Osteocyte (in vitro differentiated cells): ENCODE results near the gene TAS2R41. TPM values are rescaled to one million over a fixed set of nuclear protein-coding genes. Genes with fewer than 3 reads are reported as not detected.

Source experiments
- DNase-seq: peaks from one replicate; pipeline ENCODE4 v3.0.0; 2021; ENCODE audit warnings: mixed read lengths; ENCODE audit not compliant: unreplicated experiment; ENCODE audit errors: extremely low spot score
- H3K27ac Mint-ChIP-seq: one replicate; pipeline ENCODE4 v1.8.0; 2021; ENCODE audit warnings: mild to moderate bottlenecking, mixed read lengths; ENCODE audit not compliant: unreplicated experiment
- H3K27me3 Mint-ChIP-seq: one replicate; pipeline ENCODE4 v1.8.0; 2021; ENCODE audit warnings: mixed read lengths; ENCODE audit not compliant: unreplicated experiment
- H3K36me3 Mint-ChIP-seq: one replicate; pipeline ENCODE4 v1.8.0; 2021; ENCODE audit warnings: mixed read lengths; ENCODE audit not compliant: unreplicated experiment
- H3K4me1 Mint-ChIP-seq: one replicate; pipeline ENCODE4 v1.8.0; 2021; ENCODE audit warnings: mixed read lengths; ENCODE audit not compliant: unreplicated experiment
- H3K4me3 Mint-ChIP-seq: one replicate; pipeline ENCODE4 v1.8.0; 2021; ENCODE audit warnings: mild to moderate bottlenecking, moderate library complexity, mixed read lengths; ENCODE audit not compliant: unreplicated experiment
- H3K9me3 Mint-ChIP-seq: one replicate; pipeline ENCODE4 v1.8.0; 2021; ENCODE audit warnings: mixed read lengths; ENCODE audit not compliant: unreplicated experiment
- total RNA-seq: library from RNA; stranded (reverse); gene quantifications from 2 replicates; pipeline ENCODE4 v1.2.1, GENCODE V29; 2021
- TF ChIP-seq, protein P1 (sequence below): fragments of 200-600 bp; sonication (generic); IDR thresholded peaks from 2 replicates; pipeline ENCODE4 v1.5.0; 2021; ENCODE audit warnings: antibody characterized with exemption, mild to moderate bottlenecking, moderate library complexity

TAS2R41 gene
- total RNA-seq, 1 donor from 2014 or later: not detected

GRCh38 chr7:143449793-143450192 lies 27.9 kb upstream of the TAS2R41 start:
- no peak for DNase-seq
- no peaks in the 10 kb centered on the region for H3K9me3 Mint-ChIP-seq
- no peaks in the 10 kb centered on the region for H3K4me1 Mint-ChIP-seq
- no peak overlapping the region for H3K4me3 Mint-ChIP-seq
- no peaks in the 10 kb centered on the region for H3K36me3 Mint-ChIP-seq
- TF ChIP-seq, protein P1, sequence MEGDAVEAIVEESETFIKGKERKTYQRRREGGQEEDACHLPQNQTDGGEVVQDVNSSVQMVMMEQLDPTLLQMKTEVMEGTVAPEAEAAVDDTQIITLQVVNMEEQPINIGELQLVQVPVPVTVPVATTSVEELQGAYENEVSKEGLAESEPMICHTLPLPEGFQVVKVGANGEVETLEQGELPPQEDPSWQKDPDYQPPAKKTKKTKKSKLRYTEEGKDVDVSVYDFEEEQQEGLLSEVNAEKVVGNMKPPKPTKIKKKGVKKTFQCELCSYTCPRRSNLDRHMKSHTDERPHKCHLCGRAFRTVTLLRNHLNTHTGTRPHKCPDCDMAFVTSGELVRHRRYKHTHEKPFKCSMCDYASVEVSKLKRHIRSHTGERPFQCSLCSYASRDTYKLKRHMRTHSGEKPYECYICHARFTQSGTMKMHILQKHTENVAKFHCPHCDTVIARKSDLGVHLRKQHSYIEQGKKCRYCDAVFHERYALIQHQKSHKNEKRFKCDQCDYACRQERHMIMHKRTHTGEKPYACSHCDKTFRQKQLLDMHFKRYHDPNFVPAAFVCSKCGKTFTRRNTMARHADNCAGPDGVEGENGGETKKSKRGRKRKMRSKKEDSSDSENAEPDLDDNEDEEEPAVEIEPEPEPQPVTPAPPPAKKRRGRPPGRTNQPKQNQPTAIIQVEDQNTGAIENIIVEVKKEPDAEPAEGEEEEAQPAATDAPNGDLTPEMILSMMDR: no peak
- H3K27ac Mint-ChIP-seq: no peak overlapping the region
- peaks cover 7% of the 10 kb centered on the region for H3K27me3 Mint-ChIP-seq

DNA sequence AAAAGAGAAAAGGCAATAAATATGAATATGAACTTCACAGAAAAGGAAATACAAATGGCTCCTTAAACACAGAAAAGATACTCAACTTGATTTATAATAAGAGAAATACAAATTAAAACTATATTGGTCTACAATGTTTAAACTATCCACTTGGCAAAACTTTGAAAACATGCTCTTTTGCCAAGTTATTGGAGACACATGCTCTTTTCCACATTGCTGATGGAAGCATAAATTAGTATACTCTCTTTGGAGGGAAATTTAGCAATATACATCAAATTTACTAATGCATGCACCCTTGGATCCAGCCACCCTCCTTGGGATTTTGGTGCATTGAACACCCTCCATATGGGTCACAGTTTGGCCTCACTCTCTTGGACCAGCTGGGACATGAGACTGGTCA lies 26.6 kb upstream of the TAS2R41 start:
- no peaks in the 10 kb centered on the region for H3K9me3 Mint-ChIP-seq
- no peak overlapping the region for H3K4me3 Mint-ChIP-seq
- H3K27me3 Mint-ChIP-seq: peaks cover 7% of the 10 kb centered on the region
- H3K27ac Mint-ChIP-seq: no peak overlapping the region
- DNase-seq: no peak
- no peaks in the 10 kb centered on the region for H3K36me3 Mint-ChIP-seq
- no peaks in the 10 kb centered on the region for H3K4me1 Mint-ChIP-seq
- TF ChIP-seq, protein P1: no peak

- no peak overlapping the region for H3K27ac Mint-ChIP-seq
- peaks cover 5% of the 10 kb centered on the region for H3K4me1 Mint-ChIP-seq
- peaks cover 7% of the 10 kb centered on the region for H3K27me3 Mint-ChIP-seq
- TF ChIP-seq, protein P1: no peak
- DNase-seq: no peak
- H3K4me3 Mint-ChIP-seq: no peak overlapping the region
- H3K36me3 Mint-ChIP-seq: no peaks in the 10 kb centered on the region
- H3K9me3 Mint-ChIP-seq: no peaks in the 10 kb centered on the region
Observed at GRCh38 chr7:143451746-143452145, 25.9 kb upstream of the TAS2R41 start.

GRCh38 chr7:143452495-143452894 lies 25.2 kb upstream of the TAS2R41 start:
- H3K36me3 Mint-ChIP-seq: no peaks in the 10 kb centered on the region
- H3K9me3 Mint-ChIP-seq: no peaks in the 10 kb centered on the region
- no peak for DNase-seq
- H3K4me3 Mint-ChIP-seq: no peak overlapping the region
- TF ChIP-seq, protein P1: no peak
- peaks cover 12% of the 10 kb centered on the region for H3K4me1 Mint-ChIP-seq
- peaks cover 7% of the 10 kb centered on the region for H3K27me3 Mint-ChIP-seq
- no peak overlapping the region for H3K27ac Mint-ChIP-seq

- Mint-ChIP-seq H3K27ac (no peak overlapping the region), H3K4me1 (peaks cover 19% of the 10 kb centered on the region), H3K27me3 (peaks cover 3% of the 10 kb centered on the region), H3K4me3 (no peak overlapping the region), H3K36me3 (no peaks in the 10 kb centered on the region), H3K9me3 (no peaks in the 10 kb centered on the region)
- TF ChIP-seq, protein P1: no peak
- DNase-seq: no peak
Observed at GRCh38 chr7:143454091-143454680, 23.5 kb upstream of the TAS2R41 start.
